PC-3 (cell line): ENCODE measurements around the gene TXNDC11. TPM values are rescaled to one million over a fixed set of nuclear protein-coding genes. Genes with fewer than 3 reads are reported as not detected.
A peak's percentile ranks its signal among the peaks of the same experiment; 100 is the strongest.

ENCODE experiments used
- ATAC-seq: fragments of 200-7000 bp; cut with Tn5 transposase; 2 replicates; pipeline ENCODE4 v1.9.1; 2020; ENCODE audit warnings: mild to moderate bottlenecking, moderate library complexity
- BruUV-seq: library from RNA; stranded (reverse); fragments of 400-500 nt; replicated peaks from 2 replicates; lab custom pipeline; 2021; lab: Mats Ljungman, UMichigan
- CTCF ChIA-PET: fragments of 300-600 bp; sonication (Branson Sonifier 250); formaldehyde crosslinking; loops from one replicate; lab custom pipeline; 2022; ENCODE audit warnings: antibody characterized with exemption; lab: Charles Lee
- POLR2A ChIA-PET: fragments of 300-600 bp; sonication (Branson Sonifier 250); formaldehyde crosslinking; loops from one replicate; lab custom pipeline; 2022; ENCODE audit warnings: antibody characterized with exemption; ENCODE audit not compliant: unreplicated experiment; lab: Charles Lee
- DNase-seq: peaks from one replicate; pipeline ENCODE4 v3.0.0-alpha.2; 2015
- H2AFZ ChIP-seq: fragments of 300-600 bp; sonication (generic); 2 replicates; pipeline ENCODE4 v1.6.0; 2016; ENCODE audit warnings: antibody characterized with exemption, low read length
- H3F3A ChIP-seq: fragments of 300-600 bp; sonication (generic); one replicate; pipeline ENCODE4 v1.6.0; 2017; ENCODE audit warnings: antibody characterized with exemption, low read length, control low read depth, mild to moderate bottlenecking; ENCODE audit not compliant: unreplicated experiment
- H3K27ac ChIP-seq: fragments of 300-600 bp; sonication (generic); 2 replicates; pipeline ENCODE4 v1.5.1; 2016; ENCODE audit warnings: mild to moderate bottlenecking, low read length
- H3K27me3 ChIP-seq: fragments of 300-600 bp; sonication (generic); 2 replicates; pipeline ENCODE4 v1.6.1; 2016; ENCODE audit warnings: low read length, mixed read lengths
- H3K36me3 ChIP-seq: fragments of 300-600 bp; sonication (generic); 2 replicates; pipeline ENCODE4 v1.6.1; 2016; ENCODE audit warnings: low read depth, mixed run types, low read length, mixed read lengths
- H3K4me1 ChIP-seq: fragments of 300-600 bp; sonication (generic); 2 replicates; pipeline ENCODE4 v1.5.1; 2016; ENCODE audit warnings: low read length; ENCODE audit not compliant: insufficient read depth
- H3K4me2 ChIP-seq: fragments of 300-600 bp; sonication (generic); 2 replicates; pipeline ENCODE4 v1.6.0; 2016; ENCODE audit warnings: low read length
- H3K4me3 ChIP-seq: fragments of 300-600 bp; sonication (generic); 2 replicates; pipeline ENCODE4 v1.5.1; 2016; ENCODE audit warnings: mild to moderate bottlenecking, low read length, mixed read lengths
- H3K79me2 ChIP-seq: fragments of 300-600 bp; sonication (generic); 2 replicates; pipeline ENCODE4 v1.6.1; 2017; ENCODE audit warnings: low read length, mixed read lengths
- H3K9ac ChIP-seq: fragments of 300-600 bp; sonication (generic); 2 replicates; pipeline ENCODE4 v1.6.0; 2016; ENCODE audit warnings: mild to moderate bottlenecking, low read length
- H3K9me2 ChIP-seq: fragments of 300-600 bp; sonication (generic); replicated peaks from 2 replicates; pipeline ENCODE4 v1.6.1; 2016; ENCODE audit warnings: mixed run types, low read length, mixed read lengths
- H3K9me3 ChIP-seq: fragments of 300-600 bp; sonication (generic); 2 replicates; pipeline ENCODE4 v1.6.1; 2016; ENCODE audit warnings: low read length, mixed read lengths
- H4K20me1 ChIP-seq: fragments of 300-600 bp; sonication (generic); 2 replicates; pipeline ENCODE4 v1.6.1; 2016; ENCODE audit warnings: low read length, mixed read lengths
- CTCF ChIP-seq: fragments of 300-600 bp; sonication (generic); conservative IDR thresholded peaks from 2 replicates; pipeline ENCODE4 v1.5.1; 2017; ENCODE audit warnings: antibody characterized with exemption, low read depth, mild to moderate bottlenecking, low read length
- EZH2 ChIP-seq: fragments of 300-600 bp; sonication (generic); IDR thresholded peaks from one replicate; pipeline ENCODE4 v1.6.1; 2017; ENCODE audit warnings: antibody characterized with exemption, mild to moderate bottlenecking, low read length; ENCODE audit not compliant: unreplicated experiment
- EZH2phosphoT487 ChIP-seq: fragments of 300-600 bp; sonication (generic); IDR thresholded peaks from 2 replicates; pipeline ENCODE4 v1.6.1; 2018; ENCODE audit warnings: mild to moderate bottlenecking, antibody characterized with exemption, low read length, borderline replicate concordance
- intact Hi-C: fragments of 100-400 bp; cut with micrococcal nuclease; formaldehyde crosslinking; loops from 2 replicates; pipeline ENCODE4 v1.9.0; 2023
- total RNA-seq: library from RNA; depleted of rRNA; stranded (reverse); fragments of >200 nt; gene quantifications from 2 replicates; pipeline ENCODE4 v1.2.3, GENCODE V29; 2014

TXNDC11 gene
- total RNA-seq, 1 experiment from 2014 or later, result 20.2 TPM

- TF ChIP-seq EZH2phosphoT487 (no peak), EZH2 (no peak)
- Histone ChIP-seq H3K4me3 (peak overlapping the region; percentile 46), H3K4me2 (peak overlapping the region; percentile 66), H3K9ac (peak overlapping the region; percentile 42), H3K4me1 (peaks cover 19% of the 10 kb centered on the region), H3K27ac (peak overlapping the region; percentile 80), H3K36me3 (no peaks in the 10 kb centered on the region), H3F3A (no peaks in the 10 kb centered on the region), H2AFZ (peak overlapping the region; percentile 23; the same call in 1 of the 2 replicates), H4K20me1 (peaks cover 3% of the 10 kb centered on the region; the same call in 1 of the 2 replicates), H3K79me2 (peaks cover 50% of the 10 kb centered on the region), H3K9me2 (no peaks in the 10 kb centered on the region), H3K9me3 (no peaks in the 10 kb centered on the region), H3K27me3 (no peaks in the 10 kb centered on the region)
- DNase-seq, result peak; percentile 9
- ChIA-PET POLR2A (no interaction called here), CTCF (no interaction called here)
- peak; percentile 62 for ATAC-seq
- intact Hi-C loops, result loop anchor here (2.0 kb wide), 1 partner anchor 13 kb away; the partner anchor contains the start of gene ZC3H7A
- no TSS peak for BruUV-seq
Observed at GRCh38 chr16:11783319-11784037, 40.8 kb upstream of the TXNDC11 start.

- Histone ChIP-seq H3K4me2 (no peak overlapping the region), H3K9me3 (no peaks in the 10 kb centered on the region), H2AFZ (no peak overlapping the region), H3K36me3 (no peaks in the 10 kb centered on the region), H4K20me1 (peaks cover 3% of the 10 kb centered on the region; the same call in 1 of the 2 replicates), H3K4me3 (no peak overlapping the region), H3K4me1 (peaks cover 19% of the 10 kb centered on the region), H3K79me2 (peaks cover 37% of the 10 kb centered on the region), H3K27me3 (no peaks in the 10 kb centered on the region), H3K9me2 (no peaks in the 10 kb centered on the region), H3K27ac (no peak overlapping the region), H3F3A (no peaks in the 10 kb centered on the region), H3K9ac (no peak overlapping the region)
- ChIA-PET POLR2A (no interaction called here), CTCF (no interaction called here)
- DNase-seq (no peak), ATAC-seq (no peak)
- no TSS peak for BruUV-seq
- TF ChIP-seq EZH2phosphoT487 (no peak), CTCF (no peak), EZH2 (no peak)
- intact Hi-C loops, result loop anchor here (2.0 kb wide), 1 partner anchor 15 kb away; the partner anchor contains the start of gene ZC3H7A
Observed at GRCh38 chr16:11781773-11782172, 39.1 kb upstream of the TXNDC11 start.

- Histone ChIP-seq H3K9ac (no peak overlapping the region), H3K36me3 (peaks cover 4% of the 10 kb centered on the region; the same call in 1 of the 2 replicates), H3K79me2 (peaks cover 31% of the 10 kb centered on the region), H3K27me3 (no peaks in the 10 kb centered on the region), H2AFZ (no peak overlapping the region), H3K4me3 (no peak overlapping the region), H3K9me2 (no peaks in the 10 kb centered on the region), H3K4me1 (peaks cover 19% of the 10 kb centered on the region), H4K20me1 (peaks cover 3% of the 10 kb centered on the region; the same call in 1 of the 2 replicates), H3K9me3 (no peaks in the 10 kb centered on the region), H3K4me2 (no peak overlapping the region), H3K27ac (no peak overlapping the region), H3F3A (no peaks in the 10 kb centered on the region)
- DNase-seq (no peak), ATAC-seq (no peak)
- BruUV-seq, result no TSS peak
- intact Hi-C loops, result no loop called here
- ChIA-PET CTCF (interaction anchor here (0.5 kb wide), 1 partner anchor 54 kb away, joined by 3 read pairs; no protein-coding TSS in a partner anchor), POLR2A (no interaction called here)
- TF ChIP-seq EZH2phosphoT487 (no peak), EZH2 (no peak), CTCF (no peak)
Observed at GRCh38 chr16:11780991-11781680, 38.5 kb upstream of the TXNDC11 start.
